Cardiac fibroblast (primary cell): ENCODE data around the gene PDRG1.

Source experiments
- DNase-seq, 2 donors: peaks; one replicate each; pipeline versions ENCODE4 v3.0.0 to v3.0.0-alpha.2; 2010; ENCODE audit warnings: low read depth in 2 of 2
- H3K4me3 ChIP-seq, 2 donors: replicated peaks in 1 of 2; 1 replicate in 1 of 2; 2 replicates in 1 of 2; pipeline ENCODE4 v1.5.1; 2011; ENCODE audit warnings: low read depth in 2 of 2, low read length in 2 of 2, mild to moderate bottlenecking in 2 of 2, moderate library complexity in 1 of 2
- TF ChIP-seq, protein P1 (sequence below): IDR thresholded peaks from one replicate; pipeline ENCODE4 v1.5.1; 2011; ENCODE audit warnings: low read depth, mild to moderate bottlenecking, low read length, inconsistent platforms

Gene PDRG1

GRCh38 chr20:31977080-31977479, 25.2 kb upstream of the PDRG1 start:
- TF ChIP-seq, protein P1, sequence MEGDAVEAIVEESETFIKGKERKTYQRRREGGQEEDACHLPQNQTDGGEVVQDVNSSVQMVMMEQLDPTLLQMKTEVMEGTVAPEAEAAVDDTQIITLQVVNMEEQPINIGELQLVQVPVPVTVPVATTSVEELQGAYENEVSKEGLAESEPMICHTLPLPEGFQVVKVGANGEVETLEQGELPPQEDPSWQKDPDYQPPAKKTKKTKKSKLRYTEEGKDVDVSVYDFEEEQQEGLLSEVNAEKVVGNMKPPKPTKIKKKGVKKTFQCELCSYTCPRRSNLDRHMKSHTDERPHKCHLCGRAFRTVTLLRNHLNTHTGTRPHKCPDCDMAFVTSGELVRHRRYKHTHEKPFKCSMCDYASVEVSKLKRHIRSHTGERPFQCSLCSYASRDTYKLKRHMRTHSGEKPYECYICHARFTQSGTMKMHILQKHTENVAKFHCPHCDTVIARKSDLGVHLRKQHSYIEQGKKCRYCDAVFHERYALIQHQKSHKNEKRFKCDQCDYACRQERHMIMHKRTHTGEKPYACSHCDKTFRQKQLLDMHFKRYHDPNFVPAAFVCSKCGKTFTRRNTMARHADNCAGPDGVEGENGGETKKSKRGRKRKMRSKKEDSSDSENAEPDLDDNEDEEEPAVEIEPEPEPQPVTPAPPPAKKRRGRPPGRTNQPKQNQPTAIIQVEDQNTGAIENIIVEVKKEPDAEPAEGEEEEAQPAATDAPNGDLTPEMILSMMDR, result no peak
- no peak overlapping the region for H3K4me3 ChIP-seq
- DNase-seq, result no peak

- no peak overlapping the region for H3K4me3 ChIP-seq
- TF ChIP-seq, protein P1, result no peak
- no peak for DNase-seq
Observed at GRCh38 chr20:31975874-31976273, 24.0 kb upstream of the PDRG1 start.

DNA sequence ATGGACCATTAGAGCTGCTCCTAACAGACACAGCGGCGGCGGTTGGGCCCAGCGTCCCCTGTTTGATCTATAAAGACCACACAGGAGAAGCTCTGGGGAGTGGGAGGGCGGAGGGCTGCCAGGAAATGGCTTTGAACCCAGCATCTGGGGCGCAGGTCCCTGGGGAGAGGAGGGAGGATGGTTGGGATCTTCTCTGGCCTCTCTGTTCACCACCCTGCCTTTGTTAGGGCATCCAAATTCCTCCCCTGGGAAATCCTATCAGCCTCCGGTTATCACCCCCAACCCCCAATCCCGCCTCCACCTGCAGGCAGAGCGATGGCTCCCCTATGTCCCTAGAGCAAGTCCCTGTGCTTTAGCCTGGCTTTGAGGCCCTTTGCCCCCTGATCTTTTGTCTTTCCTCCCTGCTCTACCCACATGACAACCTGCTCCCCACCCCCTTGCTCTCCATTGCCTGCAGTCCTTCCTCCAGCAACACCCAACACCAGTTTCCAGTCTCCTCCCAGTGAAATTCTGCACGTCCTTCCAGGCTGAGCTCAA, 23.2 kb upstream of the PDRG1 start:
- TF ChIP-seq, protein P1, result no peak
- H3K4me3 ChIP-seq, result no peak overlapping the region
- DNase-seq, result no peak

- no peak for DNase-seq
- TF ChIP-seq, protein P1, result no peak
Observed at GRCh38 chr20:31974296-31974695, 22.4 kb upstream of the PDRG1 start.

DNA sequence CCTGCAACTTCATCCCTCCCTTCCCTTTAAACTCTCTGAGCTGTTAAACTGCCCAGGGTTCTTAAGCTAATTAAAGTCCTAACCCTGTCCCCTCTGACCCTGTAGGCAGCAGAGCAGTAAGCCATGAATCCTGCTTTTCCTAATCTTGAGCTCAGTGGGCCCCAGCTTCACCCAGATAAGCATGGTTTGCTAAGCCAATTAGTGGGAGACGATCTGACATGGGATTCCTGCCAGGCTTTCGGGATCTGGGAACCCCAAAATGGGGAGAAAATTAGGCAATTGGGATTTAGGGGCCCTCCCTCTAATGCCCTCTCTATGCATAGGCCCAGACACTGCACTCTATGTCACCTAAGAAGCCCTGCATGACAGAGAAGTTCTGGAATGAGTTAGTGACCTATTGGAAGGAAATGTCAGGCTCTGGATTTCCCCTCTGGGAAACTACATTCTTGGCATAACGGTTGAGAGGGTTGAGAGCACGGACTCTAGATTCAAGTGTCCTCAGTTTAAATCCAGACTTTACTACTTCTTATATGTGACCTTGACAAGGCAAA, 20.7 kb upstream of the PDRG1 start:
- TF ChIP-seq, protein P1, result no peak
- no peak overlapping the region for H3K4me3 ChIP-seq
- peak in 1 of 2 donors; percentile 16 for DNase-seq

More at GRCh38 chr20:31974296-31974695, 22.4 kb upstream of the PDRG1 start:
- no peak overlapping the region for H3K4me3 ChIP-seq

DNA sequence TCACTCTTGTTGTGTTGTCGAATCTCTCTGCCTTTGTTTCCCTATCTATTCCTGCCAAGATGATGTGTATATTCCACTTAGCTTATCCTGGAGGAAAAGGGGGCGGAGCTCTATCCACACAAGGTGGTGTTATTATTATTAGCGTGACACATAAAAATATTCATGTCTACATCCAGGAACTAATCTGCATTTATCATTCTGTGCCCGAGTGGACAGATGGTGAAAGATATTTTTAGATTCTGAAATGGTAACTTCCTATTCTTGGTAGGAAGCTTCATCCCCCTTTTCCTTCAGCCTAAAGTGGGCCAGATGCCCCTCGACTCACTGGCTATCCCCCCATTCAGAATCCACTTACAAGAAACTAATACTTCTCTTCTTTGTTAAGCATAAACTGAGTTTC, 18.1 kb upstream of the PDRG1 start:
- TF ChIP-seq, protein P1, result no peak
- H3K4me3 ChIP-seq, result no peak overlapping the region
- no peak for DNase-seq
